ENCODE data around the gene NOP53.
"Not testable (repeated sequence)": the region's sequence is repeated elsewhere in the genome, so short reads cannot be mapped to it uniquely, and the experiment has no call there.

Gene NOP53

DNA sequence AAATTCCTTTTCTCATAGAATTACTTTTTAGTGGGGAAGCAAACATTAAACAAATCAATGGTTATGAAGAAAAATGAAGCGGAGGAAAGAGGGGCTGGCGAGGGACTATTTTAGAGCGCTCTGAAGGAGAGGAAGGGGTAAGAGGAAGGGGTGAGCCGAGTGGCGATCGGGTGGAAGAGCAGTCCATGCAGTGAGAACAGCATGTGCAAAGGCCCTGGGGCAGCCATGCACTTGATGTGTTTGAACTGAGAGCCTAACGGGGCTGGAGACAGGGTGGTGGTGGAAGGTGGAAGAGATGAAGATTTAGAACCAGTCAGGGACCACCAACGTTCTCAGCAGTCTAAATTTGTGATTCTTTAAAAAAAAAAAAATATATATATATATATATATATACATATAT, 14.4 kb upstream of the NOP53 start:
- Histone ChIP-seq H3K9me3 (ENCODE audit: severe bottlenecking) (no peaks in the 10 kb centered on the region), H3K36me3 (no peaks in the 10 kb centered on the region), H3K27me3 (ENCODE audit: insufficient read depth, low read depth, severe bottlenecking) (no peaks in the 10 kb centered on the region), H3K4me3 (ENCODE audit: low read depth, low read length) (no peak overlapping the region), H3K27ac (no peak overlapping the region)
- TF ChIP-seq, protein P1, sequence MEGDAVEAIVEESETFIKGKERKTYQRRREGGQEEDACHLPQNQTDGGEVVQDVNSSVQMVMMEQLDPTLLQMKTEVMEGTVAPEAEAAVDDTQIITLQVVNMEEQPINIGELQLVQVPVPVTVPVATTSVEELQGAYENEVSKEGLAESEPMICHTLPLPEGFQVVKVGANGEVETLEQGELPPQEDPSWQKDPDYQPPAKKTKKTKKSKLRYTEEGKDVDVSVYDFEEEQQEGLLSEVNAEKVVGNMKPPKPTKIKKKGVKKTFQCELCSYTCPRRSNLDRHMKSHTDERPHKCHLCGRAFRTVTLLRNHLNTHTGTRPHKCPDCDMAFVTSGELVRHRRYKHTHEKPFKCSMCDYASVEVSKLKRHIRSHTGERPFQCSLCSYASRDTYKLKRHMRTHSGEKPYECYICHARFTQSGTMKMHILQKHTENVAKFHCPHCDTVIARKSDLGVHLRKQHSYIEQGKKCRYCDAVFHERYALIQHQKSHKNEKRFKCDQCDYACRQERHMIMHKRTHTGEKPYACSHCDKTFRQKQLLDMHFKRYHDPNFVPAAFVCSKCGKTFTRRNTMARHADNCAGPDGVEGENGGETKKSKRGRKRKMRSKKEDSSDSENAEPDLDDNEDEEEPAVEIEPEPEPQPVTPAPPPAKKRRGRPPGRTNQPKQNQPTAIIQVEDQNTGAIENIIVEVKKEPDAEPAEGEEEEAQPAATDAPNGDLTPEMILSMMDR (IDR thresholded peaks at IDR 0.05; ENCODE audit: low read depth, low read length): no peak
- DNase-seq: no peak

DNA sequence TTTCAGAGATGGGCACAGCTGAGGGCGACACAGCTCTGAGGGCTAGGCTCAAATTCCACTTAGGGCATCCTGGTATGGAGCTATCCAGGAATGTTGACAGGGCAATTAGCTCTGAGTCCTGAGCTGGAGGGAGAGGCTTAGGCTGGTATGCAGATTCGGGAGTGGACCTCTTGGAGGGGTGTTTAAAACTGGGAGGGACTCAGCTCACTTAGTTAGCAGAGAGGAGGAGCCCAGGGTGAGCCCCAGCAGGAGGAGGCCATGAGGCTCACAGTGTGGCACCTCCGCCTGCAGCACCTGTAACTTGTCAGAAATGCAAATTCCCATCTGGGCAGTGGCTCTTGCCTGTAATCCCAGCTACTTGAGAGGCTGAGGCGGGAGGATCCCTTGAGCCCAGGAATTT, 10.2 kb upstream of the NOP53 start:
- H3K27ac ChIP-seq: no peak overlapping the region
- no peaks in the 10 kb centered on the region for H3K27me3 ChIP-seq (ENCODE audit: insufficient read depth, low read depth, severe bottlenecking)
- DNase-seq: no peak
- no peak overlapping the region for H3K4me3 ChIP-seq (ENCODE audit: low read depth, low read length)
- TF ChIP-seq, protein P1 (IDR thresholded peaks at IDR 0.05; ENCODE audit: low read depth, low read length): no peak
- no peaks in the 10 kb centered on the region for H3K36me3 ChIP-seq
- no peaks in the 10 kb centered on the region for H3K9me3 ChIP-seq (ENCODE audit: severe bottlenecking)

DNA sequence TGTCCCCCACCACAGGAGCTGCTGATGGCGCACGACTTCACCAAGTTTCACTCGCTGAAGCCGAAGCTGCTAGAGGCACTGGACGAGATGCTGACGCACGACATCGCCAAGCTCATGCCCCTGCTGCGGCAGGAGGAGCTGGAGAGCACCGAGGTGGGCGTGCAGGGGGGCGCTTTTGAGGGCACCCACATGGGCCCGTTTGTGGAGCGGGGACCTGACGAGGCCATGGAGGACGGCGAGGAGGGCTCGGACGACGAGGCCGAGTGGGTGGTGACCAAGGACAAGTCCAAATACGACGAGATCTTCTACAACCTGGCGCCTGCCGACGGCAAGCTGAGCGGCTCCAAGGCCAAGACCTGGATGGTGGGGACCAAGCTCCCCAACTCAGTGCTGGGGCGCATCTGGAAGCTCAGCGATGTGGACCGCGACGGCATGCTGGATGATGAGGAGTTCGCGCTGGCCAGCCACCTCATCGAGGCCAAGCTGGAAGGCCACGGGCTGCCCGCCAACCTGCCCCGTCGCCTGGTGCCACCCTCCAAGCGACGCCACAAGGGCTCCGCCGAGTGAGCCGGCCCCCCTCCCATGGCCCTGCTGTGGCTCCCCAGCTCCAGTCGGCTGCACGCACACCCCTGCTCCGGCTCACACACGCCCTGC, 4.4 kb upstream of the NOP53 start:
- DNase-seq: no peak
- Histone ChIP-seq H3K27ac (no peak overlapping the region), H3K4me3 (ENCODE audit: low read depth, low read length) (no peak overlapping the region), H3K27me3 (ENCODE audit: insufficient read depth, low read depth, severe bottlenecking) (no peaks in the 10 kb centered on the region), H3K9me3 (ENCODE audit: severe bottlenecking) (peaks cover 2% of the 10 kb centered on the region), H3K36me3 (no peaks in the 10 kb centered on the region)
- TF ChIP-seq, protein P1 (IDR thresholded peaks at IDR 0.05; ENCODE audit: low read depth, low read length): no peak

DNA sequence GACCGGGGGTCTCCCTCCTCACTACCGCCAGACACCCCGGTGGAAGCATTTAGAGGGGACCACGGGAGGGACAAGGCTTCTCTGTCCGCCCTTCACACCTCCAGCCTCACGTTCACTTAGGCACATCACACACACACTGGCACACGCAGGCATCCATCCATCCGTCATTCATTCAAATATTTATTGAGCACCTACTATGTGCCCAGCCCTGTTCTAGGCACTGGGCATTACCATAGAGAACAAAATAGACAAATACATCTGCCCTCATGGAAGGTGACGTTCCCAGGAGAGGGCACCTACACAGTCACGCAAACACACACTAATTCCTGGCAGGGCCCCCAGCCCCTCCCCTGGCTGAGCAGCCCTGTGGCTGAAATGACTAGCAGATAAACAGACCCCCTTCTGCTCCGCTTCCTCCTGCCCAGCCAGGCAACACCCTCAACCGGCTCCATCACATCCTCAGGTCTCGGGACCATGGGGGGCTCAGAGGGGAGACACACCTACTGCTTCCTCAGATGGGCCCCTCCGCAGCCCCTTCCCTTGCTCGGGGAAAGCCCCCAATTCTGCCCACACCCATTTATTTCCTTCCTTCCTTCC, 3.7 kb upstream of the NOP53 start:
- Histone ChIP-seq H3K27me3 (ENCODE audit: insufficient read depth, low read depth, severe bottlenecking) (no peaks in the 10 kb centered on the region), H3K9me3 (ENCODE audit: severe bottlenecking) (peaks cover 2% of the 10 kb centered on the region), H3K27ac (no peak overlapping the region), H3K4me3 (ENCODE audit: low read depth, low read length) (no peak overlapping the region), H3K36me3 (peaks cover 4% of the 10 kb centered on the region)
- no peak for DNase-seq
- TF ChIP-seq, protein P1 (IDR thresholded peaks at IDR 0.05; ENCODE audit: low read depth, low read length): no peak

DNA sequence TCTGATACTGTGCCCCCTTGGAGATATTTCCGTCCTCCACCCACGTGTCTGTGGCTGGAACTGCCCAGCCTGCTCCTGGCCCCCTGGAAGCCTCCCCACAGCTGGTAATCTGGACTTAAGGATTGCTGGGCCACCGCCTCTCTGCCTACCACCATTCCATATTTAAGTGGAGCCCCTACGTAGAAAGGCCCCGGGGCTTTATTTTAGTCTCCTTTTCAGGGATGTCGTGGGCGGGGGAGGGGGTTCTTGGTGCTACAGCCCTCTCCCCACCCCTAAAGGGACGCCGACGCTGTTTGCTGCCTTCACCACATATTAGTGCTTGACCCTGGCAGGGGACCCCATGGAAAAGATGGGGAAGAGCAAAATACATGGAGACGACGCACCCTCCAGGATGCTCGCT, 2.7 kb upstream of the NOP53 start:
- peaks cover 12% of the 10 kb centered on the region for H3K36me3 ChIP-seq

DNA sequence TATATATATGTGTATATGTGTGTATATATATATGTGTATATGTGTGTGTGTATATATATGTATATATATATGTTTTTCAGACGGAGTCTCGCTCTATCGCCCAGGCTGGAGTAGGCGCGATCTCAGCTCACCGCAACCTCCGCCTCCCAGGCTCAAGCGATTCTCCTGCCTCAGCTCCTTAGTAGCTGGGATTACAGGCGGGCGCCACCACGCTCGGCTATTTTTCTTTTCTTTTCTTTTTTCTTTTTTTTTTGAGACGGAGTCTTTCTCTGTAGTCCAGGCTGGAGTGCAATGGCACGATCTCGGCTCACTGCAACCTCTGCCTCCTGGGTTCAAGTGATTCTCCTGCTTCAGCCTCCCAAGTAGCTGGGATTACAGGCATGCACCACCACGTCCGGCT, 783 bp downstream of the NOP53 start:
- H3K27me3 ChIP-seq (ENCODE audit: insufficient read depth, low read depth, severe bottlenecking); H3K9me3 ChIP-seq (ENCODE audit: severe bottlenecking); H3K27ac ChIP-seq; DNase-seq: not testable (repeated sequence)
- peaks cover 45% of the 10 kb centered on the region for H3K36me3 ChIP-seq
- peak overlapping the region; percentile 82 for H3K4me3 ChIP-seq (ENCODE audit: low read depth, low read length)

More for the DNA sequence above, 2.7 kb upstream of the NOP53 start:
- Histone ChIP-seq H3K27ac (no peak overlapping the region), H3K4me3 (ENCODE audit: low read depth, low read length) (no peak overlapping the region), H3K27me3 (ENCODE audit: insufficient read depth, low read depth, severe bottlenecking) (no peaks in the 10 kb centered on the region), H3K9me3 (ENCODE audit: severe bottlenecking) (peaks cover 2% of the 10 kb centered on the region)
- TF ChIP-seq, protein P1 (IDR thresholded peaks at IDR 0.05; ENCODE audit: low read depth, low read length): no peak
- no peak for DNase-seq
